ENCODE data around the gene ATP8A1. TPM values are rescaled to one million over a fixed set of nuclear protein-coding genes. Genes with fewer than 3 reads are reported as not detected.
"Not testable (repeated sequence)": the region's sequence is repeated elsewhere in the genome, so short reads cannot be mapped to it uniquely, and the experiment has no call there.

The ATP8A1 gene
- total RNA-seq, 4 donors from 2014 or later, result 4.9 to 13.8 (median 5.2) TPM

- TF ChIP-seq POLR2A (IDR thresholded peaks at IDR 0.05) (no peak), CTCF (IDR thresholded peaks at IDR 0.05) (no peak)
- 78 to 79% methylated on average over 8 of the region's 8 CpGs for WGBS, 2 donors
- intact Hi-C loops (cut with DNase I; ENCODE audit: low total_unique reads), result no loop called here
- no peak for DNase-seq (ENCODE audit: low spot score in 2 of 2)
- H3K4me3 ChIP-seq (ENCODE audit: low read depth, poor library complexity, severe bottlenecking), result no peak overlapping the region
Measured at GRCh38 chr4:42464550-42465094, 192.3 kb downstream of the ATP8A1 start.

DNA sequence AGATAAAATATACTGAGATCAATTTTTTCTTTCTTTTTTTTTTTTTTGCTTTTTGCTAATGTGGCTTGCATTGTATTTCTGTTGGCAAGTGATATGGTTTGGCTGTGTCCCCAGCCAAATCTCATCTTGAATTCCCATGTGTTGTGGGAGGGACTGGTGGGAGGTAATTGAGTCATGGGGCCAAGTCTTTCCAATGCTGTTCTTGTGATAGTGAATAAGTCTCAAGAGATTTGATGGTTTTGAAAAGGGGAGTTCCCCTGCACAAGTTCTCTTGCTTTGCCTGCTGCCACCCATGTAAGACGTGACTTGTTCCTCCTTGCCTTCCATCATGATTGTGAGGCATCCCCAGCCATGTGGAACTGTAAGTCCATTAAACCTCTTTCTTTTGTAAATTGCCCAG lies 195.7 kb downstream of the ATP8A1 start:
- intact Hi-C loops (cut with DNase I; ENCODE audit: low total_unique reads); DNase-seq (ENCODE audit: low spot score in 2 of 2); H3K4me3 ChIP-seq (ENCODE audit: low read depth, poor library complexity, severe bottlenecking): not testable (repeated sequence)
- WGBS, 2 donors, result 59 to 73% methylated on average over 1 of the region's 1 CpG

- intact Hi-C loops (cut with DNase I; ENCODE audit: low total_unique reads), result no loop called here
- DNase-seq (ENCODE audit: low spot score in 2 of 2), result no peak
- 76 to 85% methylated on average over 4 of the region's 4 CpGs for WGBS, 2 donors
Measured at GRCh38 chr4:42460043-42460442, 196.9 kb downstream of the ATP8A1 start.

GRCh38 chr4:42458657-42459056 lies 198.2 kb downstream of the ATP8A1 start:
- no peak for DNase-seq (ENCODE audit: low spot score in 2 of 2)
- 35 to 42% methylated on average over 3 of the region's 3 CpGs for WGBS, 2 donors
- intact Hi-C loops (cut with DNase I; ENCODE audit: low total_unique reads), result no loop called here
- H3K4me3 ChIP-seq (ENCODE audit: low read depth, poor library complexity, severe bottlenecking), result no peak overlapping the region
- no peak for TF ChIP-seq CTCF (IDR thresholded peaks at IDR 0.05)
- no peak for TF ChIP-seq POLR2A (IDR thresholded peaks at IDR 0.05)

More at GRCh38 chr4:42460043-42460442, 196.9 kb downstream of the ATP8A1 start:
- no peak overlapping the region for H3K4me3 ChIP-seq (ENCODE audit: low read depth, poor library complexity, severe bottlenecking)
- TF ChIP-seq CTCF (IDR thresholded peaks at IDR 0.05) (no peak), POLR2A (IDR thresholded peaks at IDR 0.05) (no peak)

- TF ChIP-seq POLR2A (IDR thresholded peaks at IDR 0.05) (no peak), CTCF (IDR thresholded peaks at IDR 0.05) (no peak)
- DNase-seq (ENCODE audit: low spot score in 2 of 2), result no peak
- H3K4me3 ChIP-seq (ENCODE audit: low read depth, poor library complexity, severe bottlenecking), result no peak overlapping the region
- intact Hi-C loops (cut with DNase I; ENCODE audit: low total_unique reads), result no loop called here
- 78 to 79% methylated on average over 2 of the region's 2 CpGs for WGBS, 2 donors
Measured at GRCh38 chr4:42454755-42455420, 202.0 kb downstream of the ATP8A1 start.

- H3K4me3 ChIP-seq (ENCODE audit: low read depth, poor library complexity, severe bottlenecking), result no peak overlapping the region
- 89 to 95% methylated on average over 1 of the region's 1 CpG for WGBS, 2 donors
- no peak for DNase-seq (ENCODE audit: low spot score in 2 of 2)
- TF ChIP-seq POLR2A (IDR thresholded peaks at IDR 0.05), result no peak
- no peak for TF ChIP-seq CTCF (IDR thresholded peaks at IDR 0.05)
- intact Hi-C loops (cut with DNase I; ENCODE audit: low total_unique reads), result no loop called here
Measured at GRCh38 chr4:42453612-42454011, 203.3 kb downstream of the ATP8A1 start.
